Measurements from ENCODE around the gene CBX1.

DNA sequence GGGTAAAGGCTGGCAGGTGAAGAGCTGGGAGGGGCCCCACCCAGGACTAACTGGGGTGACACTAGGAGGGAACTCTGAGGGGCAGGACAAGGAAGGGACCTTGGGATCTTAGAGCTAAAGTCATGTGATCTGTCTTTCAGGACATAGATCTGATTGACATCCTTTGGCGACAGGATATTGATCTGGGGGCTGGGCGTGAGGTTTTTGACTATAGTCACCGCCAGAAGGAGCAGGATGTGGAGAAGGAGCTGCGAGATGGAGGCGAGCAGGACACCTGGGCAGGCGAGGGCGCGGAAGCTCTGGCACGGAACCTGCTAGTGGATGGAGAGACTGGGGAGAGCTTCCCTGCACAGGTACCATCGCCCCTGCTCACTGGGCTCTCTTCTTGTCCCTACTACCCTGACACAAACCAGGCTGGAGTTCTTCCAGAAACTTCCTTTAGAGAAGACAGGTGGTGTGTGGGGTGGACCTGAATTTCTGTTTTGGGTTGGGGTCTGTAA is 45.0 kb downstream of the CBX1 start:
- no peak for TF ChIP-seq EZH2 (IDR thresholded peaks at IDR 0.05; ENCODE audit: insufficient read depth, low read length)
- TF ChIP-seq, protein P1, sequence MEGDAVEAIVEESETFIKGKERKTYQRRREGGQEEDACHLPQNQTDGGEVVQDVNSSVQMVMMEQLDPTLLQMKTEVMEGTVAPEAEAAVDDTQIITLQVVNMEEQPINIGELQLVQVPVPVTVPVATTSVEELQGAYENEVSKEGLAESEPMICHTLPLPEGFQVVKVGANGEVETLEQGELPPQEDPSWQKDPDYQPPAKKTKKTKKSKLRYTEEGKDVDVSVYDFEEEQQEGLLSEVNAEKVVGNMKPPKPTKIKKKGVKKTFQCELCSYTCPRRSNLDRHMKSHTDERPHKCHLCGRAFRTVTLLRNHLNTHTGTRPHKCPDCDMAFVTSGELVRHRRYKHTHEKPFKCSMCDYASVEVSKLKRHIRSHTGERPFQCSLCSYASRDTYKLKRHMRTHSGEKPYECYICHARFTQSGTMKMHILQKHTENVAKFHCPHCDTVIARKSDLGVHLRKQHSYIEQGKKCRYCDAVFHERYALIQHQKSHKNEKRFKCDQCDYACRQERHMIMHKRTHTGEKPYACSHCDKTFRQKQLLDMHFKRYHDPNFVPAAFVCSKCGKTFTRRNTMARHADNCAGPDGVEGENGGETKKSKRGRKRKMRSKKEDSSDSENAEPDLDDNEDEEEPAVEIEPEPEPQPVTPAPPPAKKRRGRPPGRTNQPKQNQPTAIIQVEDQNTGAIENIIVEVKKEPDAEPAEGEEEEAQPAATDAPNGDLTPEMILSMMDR (IDR thresholded peaks at IDR 0.05; ENCODE audit: insufficient read depth, low read depth, low read length): no peak
